ENCODE measurements around the gene MORN1. TPM values are rescaled to one million over a fixed set of nuclear protein-coding genes. Genes with fewer than 3 reads are reported as not detected.

The MORN1 gene
- total and polyA plus RNA-seq, 4 donors = 2.3 to 6.9 (median 3.6) TPM

GRCh38 chr1:2316451-2316961 lies 74.8 kb downstream of the MORN1 start:
- DNase-seq (ENCODE audit: low spot score) = no peak
- Histone ChIP-seq H3K27me3 (ENCODE audit: control insufficient read depth in 4 of 4, insufficient read depth in 4 of 4, low read length in 3 of 4) (no peaks in the 10 kb centered on the region), H3K36me3 (ENCODE audit: control insufficient read depth in 4 of 4, insufficient read depth in 3 of 4, low read depth in 1 of 4, low read length in 3 of 4) (no peaks in the 10 kb centered on the region), H3K27ac (ENCODE audit: low read depth in 1 of 2, low read length in 2 of 2) (no peak overlapping the region), H3K9ac (ENCODE audit: low read depth in 1 of 2, low read length in 2 of 2) (no peak overlapping the region), H3K4me1 (ENCODE audit: control insufficient read depth in 4 of 4, insufficient read depth in 4 of 4, low read length in 3 of 4) (peaks cover 5 to 31% (median 12%) of the 10 kb centered on the region in 4 donors), H3K4me3 (ENCODE audit: low read depth in 1 of 3, low read length in 3 of 3) (no peak overlapping the region), H3K9me3 (ENCODE audit: control insufficient read depth in 4 of 4, low read length in 3 of 4) (no peaks in the 10 kb centered on the region)
- TF ChIP-seq SP1 (IDR thresholded peaks at IDR 0.05) (no peak), RXRA (IDR thresholded peaks at IDR 0.05) (no peak), GABPA (IDR thresholded peaks at IDR 0.05 in 1 of 2, conservative IDR thresholded peaks at IDR 0.05 in 1 of 2) (no peak), TAF1 (conservative IDR thresholded peaks at IDR 0.05) (no peak), FOXA1 (IDR thresholded peaks at IDR 0.05) (no peak), NR2F2 (IDR thresholded peaks at IDR 0.05) (no peak), YY1 (IDR thresholded peaks at IDR 0.05) (no peak), REST (IDR thresholded peaks at IDR 0.05) (no peak), JUND (IDR thresholded peaks at IDR 0.05) (no peak), EGR1 (IDR thresholded peaks at IDR 0.05; ENCODE audit: low read depth in 2 of 2) (no peak), FOXA2 (IDR thresholded peaks at IDR 0.05) (no peak), RAD21 (IDR thresholded peaks at IDR 0.05) (no peak), HNF4A (conservative IDR thresholded peaks at IDR 0.05) (no peak), CTCF (IDR thresholded peaks at IDR 0.05; ENCODE audit: low read depth, low read length, missing input control) (no peak), ZBTB33 (IDR thresholded peaks at IDR 0.05) (no peak), HNF4G (IDR thresholded peaks at IDR 0.05) (no peak), MAX (IDR thresholded peaks at IDR 0.05) (no peak), ATF3 (IDR thresholded peaks at IDR 0.05) (no peak)
- WGBS = 85% methylated on average over 16 of the region's 16 CpGs

Measured in liver (tissue), 9 donors.